Neural progenitor cell (in vitro differentiated cells): ENCODE results near the gene LYRM4.

Experiments used
- EZH2 ChIP-seq: fragments of 200-600 bp; sonication (generic); IDR thresholded peaks from 2 replicates; pipeline ENCODE4 v1.6.1; 2017; ENCODE audit warnings: antibody characterized with exemption, mild to moderate bottlenecking, moderate library complexity
- TF ChIP-seq, protein P1 (sequence below): fragments of 200-600 bp; sonication (generic); IDR thresholded peaks from 2 replicates; pipeline ENCODE4 v1.5.1; 2017; ENCODE audit warnings: antibody characterized with exemption, mild to moderate bottlenecking

DNA sequence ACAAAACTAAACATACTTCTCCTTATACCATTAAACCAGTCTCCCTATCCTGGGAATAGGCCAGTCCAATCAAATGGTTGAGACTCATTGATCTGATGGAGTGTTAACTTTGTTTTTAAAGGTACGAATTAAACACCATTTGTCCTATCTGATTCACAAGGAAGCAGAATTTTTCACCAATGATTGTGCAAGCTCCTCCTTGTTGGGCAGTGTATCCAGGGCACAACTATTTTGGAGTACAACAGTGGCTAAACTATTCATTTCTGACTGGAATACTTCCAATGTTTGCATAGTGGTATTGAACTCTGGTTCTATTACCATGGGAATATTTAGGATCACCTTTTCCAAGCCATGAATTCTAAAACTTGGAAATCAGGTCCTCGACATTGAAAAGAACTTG, 181.1 kb downstream of the LYRM4 start:
- TF ChIP-seq, protein P1, sequence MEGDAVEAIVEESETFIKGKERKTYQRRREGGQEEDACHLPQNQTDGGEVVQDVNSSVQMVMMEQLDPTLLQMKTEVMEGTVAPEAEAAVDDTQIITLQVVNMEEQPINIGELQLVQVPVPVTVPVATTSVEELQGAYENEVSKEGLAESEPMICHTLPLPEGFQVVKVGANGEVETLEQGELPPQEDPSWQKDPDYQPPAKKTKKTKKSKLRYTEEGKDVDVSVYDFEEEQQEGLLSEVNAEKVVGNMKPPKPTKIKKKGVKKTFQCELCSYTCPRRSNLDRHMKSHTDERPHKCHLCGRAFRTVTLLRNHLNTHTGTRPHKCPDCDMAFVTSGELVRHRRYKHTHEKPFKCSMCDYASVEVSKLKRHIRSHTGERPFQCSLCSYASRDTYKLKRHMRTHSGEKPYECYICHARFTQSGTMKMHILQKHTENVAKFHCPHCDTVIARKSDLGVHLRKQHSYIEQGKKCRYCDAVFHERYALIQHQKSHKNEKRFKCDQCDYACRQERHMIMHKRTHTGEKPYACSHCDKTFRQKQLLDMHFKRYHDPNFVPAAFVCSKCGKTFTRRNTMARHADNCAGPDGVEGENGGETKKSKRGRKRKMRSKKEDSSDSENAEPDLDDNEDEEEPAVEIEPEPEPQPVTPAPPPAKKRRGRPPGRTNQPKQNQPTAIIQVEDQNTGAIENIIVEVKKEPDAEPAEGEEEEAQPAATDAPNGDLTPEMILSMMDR, result no peak
- no peak for TF ChIP-seq EZH2
